HL-60 (cell line): ENCODE results near the gene LYRM2.

ENCODE experiments used
- CTCF ChIP-seq: IDR thresholded peaks from one replicate; pipeline ENCODE4 v1.5.1; 2011; ENCODE audit warnings: low read length, control low read depth, inconsistent platforms; ENCODE audit not compliant: insufficient read depth
- POLR2AphosphoS5 ChIP-seq: IDR thresholded peaks from 2 replicates; pipeline ENCODE4 v1.6.1; 2012; ENCODE audit warnings: low read depth
- SPI1 ChIP-seq: IDR thresholded peaks from 2 replicates; pipeline ENCODE4 v1.6.1; 2012; ENCODE audit warnings: low read depth, mild to moderate bottlenecking, borderline replicate concordance
- TF ChIP-seq, protein P1 (sequence below): IDR thresholded peaks from 2 replicates; pipeline ENCODE4 v1.6.1; 2012; ENCODE audit warnings: low read depth; ENCODE audit not compliant: insufficient replicate concordance

- TF ChIP-seq CTCF (no peak), POLR2AphosphoS5 (no peak), SPI1 (no peak)
- TF ChIP-seq, protein P1, sequence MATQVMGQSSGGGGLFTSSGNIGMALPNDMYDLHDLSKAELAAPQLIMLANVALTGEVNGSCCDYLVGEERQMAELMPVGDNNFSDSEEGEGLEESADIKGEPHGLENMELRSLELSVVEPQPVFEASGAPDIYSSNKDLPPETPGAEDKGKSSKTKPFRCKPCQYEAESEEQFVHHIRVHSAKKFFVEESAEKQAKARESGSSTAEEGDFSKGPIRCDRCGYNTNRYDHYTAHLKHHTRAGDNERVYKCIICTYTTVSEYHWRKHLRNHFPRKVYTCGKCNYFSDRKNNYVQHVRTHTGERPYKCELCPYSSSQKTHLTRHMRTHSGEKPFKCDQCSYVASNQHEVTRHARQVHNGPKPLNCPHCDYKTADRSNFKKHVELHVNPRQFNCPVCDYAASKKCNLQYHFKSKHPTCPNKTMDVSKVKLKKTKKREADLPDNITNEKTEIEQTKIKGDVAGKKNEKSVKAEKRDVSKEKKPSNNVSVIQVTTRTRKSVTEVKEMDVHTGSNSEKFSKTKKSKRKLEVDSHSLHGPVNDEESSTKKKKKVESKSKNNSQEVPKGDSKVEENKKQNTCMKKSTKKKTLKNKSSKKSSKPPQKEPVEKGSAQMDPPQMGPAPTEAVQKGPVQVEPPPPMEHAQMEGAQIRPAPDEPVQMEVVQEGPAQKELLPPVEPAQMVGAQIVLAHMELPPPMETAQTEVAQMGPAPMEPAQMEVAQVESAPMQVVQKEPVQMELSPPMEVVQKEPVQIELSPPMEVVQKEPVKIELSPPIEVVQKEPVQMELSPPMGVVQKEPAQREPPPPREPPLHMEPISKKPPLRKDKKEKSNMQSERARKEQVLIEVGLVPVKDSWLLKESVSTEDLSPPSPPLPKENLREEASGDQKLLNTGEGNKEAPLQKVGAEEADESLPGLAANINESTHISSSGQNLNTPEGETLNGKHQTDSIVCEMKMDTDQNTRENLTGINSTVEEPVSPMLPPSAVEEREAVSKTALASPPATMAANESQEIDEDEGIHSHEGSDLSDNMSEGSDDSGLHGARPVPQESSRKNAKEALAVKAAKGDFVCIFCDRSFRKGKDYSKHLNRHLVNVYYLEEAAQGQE = no peak
These were observed 72.3 kb downstream of the LYRM2 start for GRCh38 chr6:89566008-89566800.
